Measurements from ENCODE around the gene INPP5D.

The INPP5D gene

GRCh38 chr2:233183869-233184418 is 123.8 kb downstream of the INPP5D start:
- Histone ChIP-seq H3F3A (ENCODE audit: control insufficient read depth, insufficient read depth) (no peaks in the 10 kb centered on the region), H3K9me2 (replicated peaks; ENCODE audit: control insufficient read depth, low read length) (no peaks in the 10 kb centered on the region), H3K27me3 (ENCODE audit: control insufficient read depth, low read length) (no peaks in the 10 kb centered on the region), H3K4me2 (ENCODE audit: low read length) (no peak overlapping the region), H3K4me3 (ENCODE audit: low read length) (no peak overlapping the region), H3K36me3 (ENCODE audit: control insufficient read depth, low read length) (peaks cover 63% of the 10 kb centered on the region), H3K4me1 (ENCODE audit: control insufficient read depth, low read length) (peaks cover 20% of the 10 kb centered on the region), H3K79me2 (ENCODE audit: control insufficient read depth, low read length) (no peaks in the 10 kb centered on the region), H3K9me3 (ENCODE audit: control insufficient read depth, insufficient read depth, low read length) (no peaks in the 10 kb centered on the region), H4K20me1 (ENCODE audit: control insufficient read depth, insufficient read depth, low read depth, low read length) (no peaks in the 10 kb centered on the region; the same call in 1 of the 2 replicates), H3K27ac (ENCODE audit: low read depth, low read length) (no peak overlapping the region)
- TF ChIP-seq EZH2phosphoT487 (IDR thresholded peaks at IDR 0.05; ENCODE audit: borderline replicate concordance, low read length) (no peak), CTCF (IDR thresholded peaks at IDR 0.05; ENCODE audit: low read depth, low read length, poor library complexity, severe bottlenecking) (no peak)

- TF ChIP-seq EZH2phosphoT487 (IDR thresholded peaks at IDR 0.05; ENCODE audit: borderline replicate concordance, low read length) (no peak), CTCF (IDR thresholded peaks at IDR 0.05; ENCODE audit: low read depth, low read length, poor library complexity, severe bottlenecking) (no peak)
- Histone ChIP-seq H3K36me3 (ENCODE audit: control insufficient read depth, low read length) (peaks cover 62% of the 10 kb centered on the region), H3K4me1 (ENCODE audit: control insufficient read depth, low read length) (peaks cover 20% of the 10 kb centered on the region), H3K9me2 (replicated peaks; ENCODE audit: control insufficient read depth, low read length) (no peaks in the 10 kb centered on the region), H3K9me3 (ENCODE audit: control insufficient read depth, insufficient read depth, low read length) (no peaks in the 10 kb centered on the region), H3K27me3 (ENCODE audit: control insufficient read depth, low read length) (no peaks in the 10 kb centered on the region), H4K20me1 (ENCODE audit: control insufficient read depth, insufficient read depth, low read depth, low read length) (no peaks in the 10 kb centered on the region; the same call in 1 of the 2 replicates), H3F3A (ENCODE audit: control insufficient read depth, insufficient read depth) (no peaks in the 10 kb centered on the region), H3K27ac (ENCODE audit: low read depth, low read length) (no peak overlapping the region), H3K4me2 (ENCODE audit: low read length) (no peak overlapping the region), H3K79me2 (ENCODE audit: control insufficient read depth, low read length) (no peaks in the 10 kb centered on the region), H3K4me3 (ENCODE audit: low read length) (no peak overlapping the region)
Observed at GRCh38 chr2:233184669-233185068, 124.5 kb downstream of the INPP5D start.

GRCh38 chr2:233185330-233185729 is 125.2 kb downstream of the INPP5D start:
- TF ChIP-seq CTCF (IDR thresholded peaks at IDR 0.05; ENCODE audit: low read depth, low read length, poor library complexity, severe bottlenecking) = no peak
- no peak for TF ChIP-seq EZH2phosphoT487 (IDR thresholded peaks at IDR 0.05; ENCODE audit: borderline replicate concordance, low read length)
- Histone ChIP-seq H3K79me2 (ENCODE audit: control insufficient read depth, low read length) (no peaks in the 10 kb centered on the region), H3K27me3 (ENCODE audit: control insufficient read depth, low read length) (no peaks in the 10 kb centered on the region), H3K27ac (ENCODE audit: low read depth, low read length) (peak overlapping the region; percentile 41; the same call in 1 of the 2 replicates), H3K4me1 (ENCODE audit: control insufficient read depth, low read length) (peaks cover 20% of the 10 kb centered on the region), H3K4me3 (ENCODE audit: low read length) (no peak overlapping the region), H3K9me3 (ENCODE audit: control insufficient read depth, insufficient read depth, low read length) (no peaks in the 10 kb centered on the region), H3K9me2 (replicated peaks; ENCODE audit: control insufficient read depth, low read length) (no peaks in the 10 kb centered on the region), H3K36me3 (ENCODE audit: control insufficient read depth, low read length) (peaks cover 63% of the 10 kb centered on the region), H4K20me1 (ENCODE audit: control insufficient read depth, insufficient read depth, low read depth, low read length) (no peaks in the 10 kb centered on the region), H3K4me2 (ENCODE audit: low read length) (peak overlapping the region; percentile 50), H3F3A (ENCODE audit: control insufficient read depth, insufficient read depth) (no peaks in the 10 kb centered on the region)

All from DOHH2 (cell line).